HG03354 (cell line): ENCODE data around the gene LST1.
A peak's percentile ranks its signal among the peaks of the same experiment; 100 is the strongest.
"Not testable (repeated sequence)": the region's sequence is repeated elsewhere in the genome, so short reads cannot be mapped to it uniquely, and the experiment has no call there.

ENCODE experiments used
- ATAC-seq: cut with Tn5 transposase; IDR thresholded peaks from one replicate; pipeline ENCODE4 v1.9.1; 2021; ENCODE audit warnings: mild to moderate bottlenecking; ENCODE audit not compliant: unreplicated experiment, poor library complexity, severe bottlenecking

LST1 gene

GRCh38 chr6:31586008-31586407 lies at the start of gene LST1:
LST1 (plus strand) TSS chr6:31586277; CDS start chr6:31587300, 1,023 bp downstream.
- ATAC-seq = no peak

DNA sequence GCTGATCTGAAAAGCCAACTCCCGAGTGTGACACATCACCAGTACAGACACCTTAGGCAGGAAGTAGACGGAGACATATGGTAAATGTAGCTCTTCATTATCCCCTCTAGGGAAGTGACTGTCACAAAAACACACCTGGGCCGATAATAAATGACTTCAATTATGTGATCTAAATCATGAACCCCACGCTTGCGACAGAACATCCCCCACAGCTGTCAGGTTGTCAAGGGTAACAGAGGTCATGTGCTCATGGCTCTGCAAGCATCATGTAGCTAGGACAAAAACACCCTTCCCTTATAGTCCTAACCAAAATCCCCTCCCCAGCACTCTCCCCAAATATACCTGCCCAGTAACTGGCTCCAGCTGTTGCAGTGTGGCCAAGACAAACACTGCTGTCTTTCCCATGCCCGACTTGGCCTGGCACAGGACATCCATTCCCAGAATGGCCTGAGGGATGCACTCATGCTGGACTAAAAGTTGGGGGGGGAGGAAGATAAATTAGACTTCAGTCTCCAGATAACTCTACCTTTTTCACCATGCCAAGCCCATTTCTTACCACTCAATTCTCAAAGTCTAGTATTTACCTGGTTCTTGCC lies 47.2 kb upstream of the LST1 start:
- no peak for ATAC-seq

DNA sequence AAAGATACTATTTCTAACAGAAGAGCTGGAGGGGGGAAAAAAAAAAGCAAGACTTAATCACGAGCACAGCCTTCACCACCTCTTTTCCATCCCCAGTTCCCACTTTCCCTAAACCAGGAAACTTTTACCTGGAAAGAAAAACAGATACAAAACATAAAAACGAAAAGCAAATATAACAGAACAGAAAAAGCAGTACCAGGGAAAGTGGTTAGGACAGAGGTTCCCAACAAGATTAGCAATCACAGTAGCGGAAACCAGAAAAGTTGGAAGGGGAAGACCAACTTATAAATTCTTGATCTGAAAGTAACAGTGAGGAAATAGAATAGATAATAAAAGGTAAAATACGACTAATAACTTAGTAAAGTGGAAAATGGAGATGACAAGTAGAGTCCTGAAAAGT lies 45.4 kb upstream of the LST1 start:
- ATAC-seq = no peak

DNA sequence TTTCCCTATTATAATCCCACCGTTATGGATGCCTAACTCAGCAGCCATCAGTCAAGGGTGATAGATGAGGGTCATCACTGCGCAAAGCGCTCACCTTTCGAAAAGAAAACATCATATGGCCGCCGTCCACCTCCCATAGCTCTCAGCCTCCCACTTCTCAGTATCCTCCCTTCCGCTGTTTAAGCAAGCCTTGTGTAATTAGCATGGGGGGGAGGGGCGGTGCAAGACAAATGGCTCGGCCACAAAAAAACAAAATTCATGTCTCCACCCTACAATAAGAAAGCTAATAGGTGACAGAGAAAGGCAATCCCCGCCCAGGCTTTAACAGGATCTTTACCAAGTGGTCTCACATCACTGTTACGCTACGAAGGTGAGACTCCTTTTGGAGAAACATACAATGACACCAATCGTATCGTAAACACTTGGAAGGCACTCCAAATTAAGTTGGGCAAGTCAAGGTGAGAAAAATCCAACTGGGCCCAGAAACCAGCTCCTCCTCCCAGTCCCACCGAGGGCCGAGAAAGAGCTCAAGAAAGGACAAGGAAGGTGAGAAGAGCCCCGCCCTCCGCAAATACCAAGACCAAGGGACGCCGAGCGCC lies 44.9 kb upstream of the LST1 start:
- peak; percentile 21 for ATAC-seq

GRCh38 chr6:31541658-31542521 lies 44.2 kb upstream of the LST1 start, which contains the start of gene DDX39B:
DDX39B (minus strand) TSS chr6:31542003; CDS start chr6:31540532, 1,471 bp downstream.
- peak; percentile 64 for ATAC-seq

DNA sequence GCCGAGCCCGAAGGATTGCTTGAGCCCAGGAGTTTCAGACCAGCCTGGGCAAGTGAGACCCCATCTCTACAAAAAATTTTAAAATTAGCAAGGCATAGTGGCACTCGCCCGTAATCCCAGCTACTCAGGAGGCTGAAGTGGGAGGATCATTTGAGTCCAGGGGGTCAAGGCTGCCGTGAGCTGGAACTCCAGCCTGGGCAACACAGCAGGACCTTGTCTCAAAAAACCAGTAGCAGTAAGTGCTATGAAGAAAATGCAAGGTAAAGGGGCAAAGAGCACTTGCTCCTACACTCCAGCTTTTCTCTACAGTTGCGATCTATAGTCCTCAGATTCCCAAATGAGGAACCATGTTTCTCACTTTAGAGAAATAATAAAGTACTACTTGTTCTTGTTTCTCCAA lies 42.4 kb upstream of the LST1 start:
- ATAC-seq = no peak

DNA sequence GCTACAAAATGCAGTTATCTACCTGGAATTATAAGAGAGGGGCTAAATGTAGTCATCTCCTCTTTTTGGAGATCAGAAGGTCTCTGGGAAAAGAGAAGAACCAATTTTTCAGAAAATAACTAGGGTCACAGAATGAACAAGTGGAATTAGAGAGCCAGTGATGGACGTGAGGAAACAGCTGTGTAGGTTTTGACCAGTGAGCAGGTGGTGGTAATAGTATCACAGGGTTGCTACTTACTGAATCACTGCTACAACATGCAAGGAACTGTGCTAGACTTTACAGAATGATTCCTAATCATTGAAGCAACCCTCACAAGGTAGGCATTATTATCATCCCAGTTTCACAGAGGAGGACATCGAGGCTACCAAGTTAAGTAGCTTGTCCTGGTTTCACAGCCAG lies 41.4 kb upstream of the LST1 start:
- no peak for ATAC-seq

- ATAC-seq = no peak
Measured at GRCh38 chr6:31545291-31545690, 40.8 kb upstream of the LST1 start.

DNA sequence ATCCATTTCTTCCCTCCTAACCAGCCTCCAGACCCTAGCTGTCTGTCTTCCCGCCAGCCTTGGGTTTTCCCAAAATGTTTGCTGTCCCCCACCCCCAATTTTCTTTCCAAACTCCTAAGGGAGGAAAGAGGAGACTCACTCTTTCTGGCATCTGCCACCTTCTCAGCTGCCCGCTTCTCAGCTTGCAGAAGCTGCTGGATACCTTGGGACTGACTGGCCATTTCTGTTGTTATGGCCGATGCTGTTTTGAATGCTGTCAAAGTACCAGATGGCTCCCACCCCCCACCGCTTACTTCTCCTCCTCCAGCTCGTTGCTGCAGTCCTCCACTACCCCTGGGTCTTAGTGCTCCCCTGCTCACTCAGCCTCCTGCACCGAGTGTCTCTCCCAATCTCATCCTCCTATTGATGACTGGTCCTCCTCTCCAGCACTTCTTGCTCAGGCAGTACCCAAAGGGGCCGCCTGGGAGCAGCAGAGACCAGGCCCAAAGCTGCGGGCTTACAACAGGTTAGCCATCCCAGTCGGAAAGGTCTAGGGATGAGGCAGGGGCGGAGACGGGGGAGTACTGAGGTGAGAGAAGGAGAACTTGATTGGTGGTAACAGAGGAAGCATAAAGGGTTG lies 39.6 kb upstream of the LST1 start, which contains the start of gene ATP6V1G2:
ATP6V1G2 (minus strand) TSS at position 270 of the 619 bp plus-strand sequence; CDS start at position 221, 49 bp downstream.
- ATAC-seq = peak; percentile 53

GRCh38 chr6:31546958-31547726 lies 38.9 kb upstream of the LST1 start, which contains the start of gene NFKBIL1:
NFKBIL1 (plus strand) TSS chr6:31547608; CDS start chr6:31547695, 87 bp downstream.
- peak; percentile 71 for ATAC-seq

DNA sequence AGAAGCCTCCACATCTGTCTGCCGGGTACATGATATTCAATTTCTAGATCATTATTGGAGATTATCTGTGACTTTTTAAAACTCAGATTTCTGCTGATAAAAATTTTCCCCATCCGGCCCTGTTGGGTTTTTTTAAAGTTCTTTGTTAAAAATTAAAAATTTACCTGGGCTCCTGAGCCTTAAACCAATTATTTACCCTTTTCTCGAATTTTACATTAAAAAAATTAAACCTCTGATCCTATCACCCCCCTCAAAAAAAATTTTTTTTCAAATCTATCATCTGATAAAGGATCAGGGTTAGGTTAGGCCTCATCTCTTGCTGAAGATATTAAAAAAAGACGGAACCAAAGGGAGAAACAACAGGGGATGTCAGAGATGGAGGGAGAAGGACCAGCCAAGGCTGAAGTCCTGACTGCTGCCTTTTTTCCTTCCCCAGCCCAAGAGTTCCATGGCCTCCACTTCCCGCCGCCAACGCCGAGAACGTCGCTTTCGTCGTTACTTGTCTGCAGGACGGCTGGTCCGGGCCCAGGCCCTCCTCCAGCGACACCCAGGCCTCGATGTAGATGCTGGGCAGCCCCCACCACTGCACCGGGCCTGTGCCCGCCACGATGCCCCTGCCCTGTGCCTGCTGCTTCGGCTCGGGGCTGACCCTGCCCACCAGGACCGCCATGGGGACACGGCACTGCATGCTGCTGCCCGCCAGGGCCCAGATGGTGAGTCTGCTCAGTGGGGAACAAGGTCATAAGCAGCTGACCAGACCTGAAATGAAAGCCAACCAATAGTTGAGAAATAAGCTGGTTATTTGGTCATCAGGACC lies 38.1 kb upstream of the LST1 start:
- ATAC-seq = no peak

- ATAC-seq = no peak
Measured at GRCh38 chr6:31548544-31548873, 37.6 kb upstream of the LST1 start.

GRCh38 chr6:31551371-31551770 lies 34.7 kb upstream of the LST1 start:
- not testable (repeated sequence) for ATAC-seq

- ATAC-seq = no peak
Measured at GRCh38 chr6:31556307-31556706, 29.8 kb upstream of the LST1 start.

- ATAC-seq = no peak
Measured at GRCh38 chr6:31557443-31558317, 28.4 kb upstream of the LST1 start.

GRCh38 chr6:31558318-31558625 lies 27.8 kb upstream of the LST1 start:
- no peak for ATAC-seq

DNA sequence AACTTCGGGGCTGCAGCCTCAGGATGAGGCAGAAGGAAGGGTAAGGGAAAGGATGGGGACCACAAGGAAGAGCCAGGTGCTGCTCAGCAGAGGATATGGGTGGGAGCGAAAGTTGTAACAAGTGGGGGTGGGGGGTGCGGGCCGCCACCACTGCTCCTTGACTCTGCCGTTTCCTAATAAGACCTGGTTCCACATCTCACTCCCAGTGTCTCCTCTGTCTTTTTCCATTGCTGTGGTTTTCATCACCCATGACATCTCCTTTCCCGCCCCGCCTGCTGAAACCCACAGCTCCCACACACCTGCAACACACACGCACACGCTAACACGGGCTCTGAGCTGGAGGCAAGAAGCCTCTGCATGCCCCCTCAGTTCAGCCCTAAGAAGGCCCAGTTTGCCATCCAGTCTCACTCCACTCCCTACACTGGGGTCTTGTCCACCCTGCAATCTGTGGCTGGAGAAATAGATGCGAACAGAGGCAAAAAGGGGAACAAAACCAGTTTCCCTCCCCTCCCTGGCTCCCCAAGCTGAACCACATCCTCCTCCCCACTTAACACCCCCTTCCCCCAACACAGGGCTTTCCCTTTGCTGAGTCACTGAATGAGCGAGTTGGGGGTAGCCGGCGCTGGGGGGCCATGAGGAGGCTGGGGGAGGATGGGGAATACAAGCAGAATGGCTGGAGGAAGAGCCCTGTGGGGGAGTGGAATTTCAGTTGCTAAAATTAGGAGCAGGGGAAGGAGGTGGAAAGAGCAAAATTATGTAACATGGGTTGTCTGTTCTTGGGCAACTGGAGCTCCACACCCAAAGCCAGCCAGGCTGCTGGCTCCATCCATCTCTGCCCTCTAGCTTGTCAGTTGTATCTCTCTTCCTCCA lies 27.2 kb upstream of the LST1 start:
- ATAC-seq = no peak
